Pons (tissue), 1 donor: ENCODE measurements around the gene IPO5.
"Not testable (repeated sequence)": the region's sequence is repeated elsewhere in the genome, so short reads cannot be mapped to it uniquely, and the experiment has no call there.

Source experiments
- DNase-seq: peaks from one replicate; pipeline ENCODE4 v3.0.0-alpha.2; 2016; ENCODE audit warnings: low spot score

Gene IPO5

DNA sequence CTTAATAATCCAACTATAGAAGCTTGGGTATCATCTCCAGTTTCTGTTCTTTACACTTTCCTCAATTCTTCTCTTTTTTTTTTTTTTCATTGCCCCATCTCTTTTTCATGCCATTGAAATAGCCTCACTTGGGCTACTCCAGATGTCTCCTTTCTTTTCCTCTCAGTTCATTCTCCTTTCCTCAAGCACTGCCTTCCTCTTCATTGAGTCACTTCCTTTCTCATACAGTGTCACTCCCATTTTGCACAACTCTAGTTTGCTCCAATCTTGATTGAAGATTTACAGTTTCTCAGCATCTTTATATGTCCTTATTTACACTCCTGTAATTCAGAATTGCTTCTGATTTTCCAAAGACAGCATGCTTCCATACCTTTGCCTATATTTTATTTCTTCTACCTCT is 61.3 kb downstream of the IPO5 start:
- no peak for DNase-seq

DNA sequence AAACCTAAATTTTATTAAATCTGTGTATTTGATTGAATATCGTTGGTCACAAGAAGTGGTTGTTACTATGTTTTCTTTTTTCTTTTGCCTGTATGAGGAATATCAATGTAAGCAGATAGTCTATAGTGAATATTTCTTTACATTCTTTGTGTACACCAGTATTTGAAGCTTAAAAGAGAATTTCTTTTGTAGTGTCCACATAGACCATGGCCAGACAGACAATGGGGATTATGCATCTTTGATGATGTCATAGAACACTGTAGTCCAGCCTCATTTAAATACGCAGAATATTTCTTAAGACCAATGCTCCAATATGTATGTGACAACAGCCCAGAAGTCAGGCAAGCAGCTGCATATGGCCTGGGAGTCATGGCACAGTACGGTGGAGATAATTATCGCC is 64.8 kb downstream of the IPO5 start:
- DNase-seq, result no peak

DNA sequence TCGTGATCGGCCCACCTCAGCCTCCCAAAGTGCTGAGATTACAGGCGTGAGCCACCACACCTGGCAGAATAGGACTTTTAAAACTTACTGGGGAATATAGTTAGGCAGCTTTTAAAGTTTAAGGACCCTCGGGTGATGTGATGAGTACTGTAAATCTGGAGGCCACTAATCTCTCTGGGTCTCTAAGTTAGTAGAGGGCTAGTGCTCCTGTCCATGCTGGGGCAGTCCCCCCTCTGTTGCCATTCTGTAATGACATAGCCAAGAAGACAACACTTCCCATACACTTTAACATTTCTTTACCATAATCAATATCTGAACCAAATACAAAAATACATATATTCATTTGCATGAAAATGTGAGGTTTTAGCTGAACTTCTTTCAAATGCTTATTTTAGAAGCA is 65.7 kb downstream of the IPO5 start:
- DNase-seq, result no peak

DNA sequence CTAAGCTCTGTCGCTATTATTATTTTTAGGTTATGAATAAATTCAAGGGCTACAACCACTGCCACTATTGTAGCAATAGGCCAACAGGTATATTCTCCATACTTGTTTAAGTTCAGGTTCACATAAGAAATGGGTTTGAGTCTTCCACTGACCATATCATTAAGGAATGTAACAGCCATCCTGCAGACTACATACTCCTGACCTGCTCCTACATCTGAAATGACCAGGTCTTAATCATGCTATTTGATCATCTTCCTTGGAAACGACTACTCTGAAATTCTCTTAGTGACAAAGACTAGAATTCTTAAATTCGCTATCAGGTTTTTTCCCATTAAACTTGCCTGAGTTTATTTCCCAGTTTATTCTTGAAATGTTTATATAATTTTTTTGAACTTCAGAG is 66.8 kb downstream of the IPO5 start:
- no peak for DNase-seq

DNA sequence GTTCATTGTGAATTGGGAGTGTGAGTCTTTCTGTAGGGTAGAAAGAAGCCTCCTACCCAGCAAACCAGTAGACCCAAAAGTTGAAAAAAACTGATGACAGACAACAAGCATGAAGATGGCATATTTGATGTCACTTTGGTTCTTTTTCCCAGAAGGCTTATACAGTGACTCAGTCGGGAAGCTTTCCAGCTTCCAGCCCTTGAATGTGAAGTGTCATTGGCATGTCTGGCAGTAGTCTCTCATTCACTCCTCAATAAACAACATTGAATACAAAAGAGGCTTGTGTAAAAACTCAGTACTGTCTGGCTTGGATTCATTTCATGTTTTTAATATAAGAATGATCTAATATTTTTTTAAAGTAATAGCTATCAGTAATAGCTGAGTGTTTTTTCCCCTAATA is 68.7 kb downstream of the IPO5 start:
- peak; percentile 87 for DNase-seq

DNA sequence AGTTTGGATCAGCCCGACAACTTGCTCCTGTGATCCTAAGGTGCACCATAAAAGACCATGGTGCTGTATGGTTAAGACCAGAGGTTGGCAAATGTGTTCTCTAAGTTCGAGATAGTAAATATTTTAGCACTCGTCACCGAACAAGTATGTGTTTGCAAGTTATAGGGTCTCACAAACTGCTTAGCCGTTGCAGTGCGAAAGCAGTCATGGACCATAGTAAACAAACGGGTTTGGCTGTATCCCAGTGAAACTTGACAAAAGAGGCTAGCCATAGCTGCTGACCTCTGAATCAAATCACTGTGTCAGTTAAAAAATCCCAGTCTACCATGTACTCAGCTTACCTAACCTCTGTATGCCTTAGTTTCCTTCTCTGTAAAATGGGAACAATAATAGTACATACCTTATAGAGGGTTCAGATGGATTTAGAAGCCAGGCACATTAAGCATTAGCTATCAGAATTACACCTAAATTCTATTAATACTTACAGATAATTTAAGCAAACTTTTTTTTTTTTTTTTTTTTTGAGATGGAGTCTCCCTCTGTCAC is 72.1 kb downstream of the IPO5 start:
- DNase-seq, result no peak

DNA sequence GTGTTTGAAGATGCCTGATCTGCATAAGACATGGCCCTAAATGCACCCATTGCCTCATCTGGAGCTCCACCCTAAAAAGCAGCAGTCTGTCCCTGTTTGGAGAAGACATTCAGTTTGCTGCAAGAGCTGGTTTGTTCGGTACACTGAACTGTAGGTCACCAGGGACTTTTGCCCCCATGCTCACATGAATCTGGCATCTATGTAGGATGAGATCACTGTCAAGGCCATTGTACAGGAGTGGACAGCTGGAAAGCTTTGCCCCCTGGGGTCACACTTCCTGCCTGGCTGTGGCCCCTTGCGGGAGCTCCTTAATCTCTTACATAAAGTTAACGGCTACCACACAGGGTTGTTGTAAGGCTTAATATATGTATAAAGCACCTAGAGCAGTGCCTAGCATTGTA is 73.0 kb downstream of the IPO5 start:
- no peak for DNase-seq

DNA sequence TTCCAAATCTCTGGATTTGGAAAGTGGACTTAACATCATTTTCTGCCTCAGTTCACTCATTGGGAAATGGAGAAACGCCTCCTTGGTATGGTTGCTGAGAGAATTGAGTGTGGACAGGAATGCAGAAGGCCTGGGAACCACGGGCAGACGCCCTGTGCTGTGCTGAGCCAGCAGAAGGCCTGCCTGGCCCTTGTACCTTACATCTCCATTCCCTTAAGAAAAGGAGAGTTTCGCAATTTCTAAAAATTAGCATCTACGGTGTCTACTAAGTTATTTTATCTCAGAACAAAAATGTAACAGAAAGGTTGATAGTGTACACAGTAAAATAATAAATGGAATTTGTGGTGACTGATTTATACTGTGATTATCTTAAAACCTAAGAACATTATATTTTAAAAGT is 78.7 kb downstream of the IPO5 start:
- DNase-seq, result no peak

DNA sequence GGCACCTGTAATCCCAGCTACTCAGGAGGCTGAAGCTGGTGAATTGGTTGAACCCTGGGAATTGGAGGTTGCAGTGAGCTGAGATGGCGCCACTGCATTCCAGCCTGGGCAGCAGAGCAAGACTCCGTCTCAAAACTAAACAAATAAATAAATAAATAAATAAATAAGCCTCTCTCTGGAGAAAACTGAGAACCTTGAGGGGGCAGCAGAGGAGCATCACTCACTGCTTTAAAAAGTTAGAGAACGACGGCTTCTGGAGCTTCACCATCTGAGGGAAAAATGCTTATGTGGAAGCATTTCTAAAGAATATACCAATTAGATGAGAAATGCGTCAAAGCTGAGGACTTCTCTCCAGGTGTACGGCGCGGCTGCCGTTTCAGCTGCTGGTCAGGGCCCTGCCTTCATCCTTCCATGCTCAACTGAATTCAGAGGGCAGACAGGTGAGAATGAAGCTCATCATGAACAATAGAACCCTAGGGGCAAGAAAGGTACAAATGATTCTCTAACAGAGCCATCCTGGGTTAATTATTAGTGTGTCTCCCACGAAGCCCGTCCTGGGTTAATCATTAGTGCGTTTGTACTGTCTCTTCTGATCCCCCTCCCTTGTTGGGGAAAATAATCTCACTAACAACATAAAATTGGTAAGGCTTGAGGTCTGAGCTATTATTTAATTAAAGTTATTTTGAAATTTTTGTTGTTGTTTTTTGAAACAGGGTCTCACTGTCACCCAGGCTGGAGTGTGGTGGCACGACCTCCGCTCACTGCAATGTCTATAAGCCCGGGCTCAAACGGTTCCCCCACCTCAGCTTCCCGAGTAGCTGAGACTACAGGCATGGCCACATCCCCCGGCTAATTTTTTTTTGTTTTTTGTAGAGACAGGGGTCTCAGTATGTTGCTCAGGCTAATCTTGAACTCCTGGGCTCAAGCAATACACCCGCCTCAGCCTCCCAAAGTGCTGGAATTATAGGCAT is 80.1 kb downstream of the IPO5 start:
- peak; percentile 26 for DNase-seq

DNA sequence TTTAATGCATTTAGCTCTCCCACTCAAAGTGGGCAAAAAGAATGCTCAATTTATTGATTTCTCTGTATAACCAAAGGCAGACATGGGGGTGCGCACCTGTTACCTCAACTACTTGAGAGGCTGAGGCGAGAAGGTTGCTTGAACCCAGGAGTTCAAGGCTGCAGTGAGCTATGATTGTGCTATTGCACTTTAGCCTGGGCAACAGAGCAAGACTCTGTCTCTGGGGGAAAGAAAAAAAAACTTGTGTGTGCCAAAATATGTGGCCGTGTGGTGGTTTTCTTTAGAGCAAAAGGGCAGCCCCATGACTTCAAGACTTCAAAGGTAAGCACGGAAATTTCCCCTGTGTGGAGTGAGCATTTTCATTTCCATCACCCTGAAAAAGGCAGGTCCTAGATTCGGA is 81.9 kb downstream of the IPO5 start:
- no peak for DNase-seq

DNA sequence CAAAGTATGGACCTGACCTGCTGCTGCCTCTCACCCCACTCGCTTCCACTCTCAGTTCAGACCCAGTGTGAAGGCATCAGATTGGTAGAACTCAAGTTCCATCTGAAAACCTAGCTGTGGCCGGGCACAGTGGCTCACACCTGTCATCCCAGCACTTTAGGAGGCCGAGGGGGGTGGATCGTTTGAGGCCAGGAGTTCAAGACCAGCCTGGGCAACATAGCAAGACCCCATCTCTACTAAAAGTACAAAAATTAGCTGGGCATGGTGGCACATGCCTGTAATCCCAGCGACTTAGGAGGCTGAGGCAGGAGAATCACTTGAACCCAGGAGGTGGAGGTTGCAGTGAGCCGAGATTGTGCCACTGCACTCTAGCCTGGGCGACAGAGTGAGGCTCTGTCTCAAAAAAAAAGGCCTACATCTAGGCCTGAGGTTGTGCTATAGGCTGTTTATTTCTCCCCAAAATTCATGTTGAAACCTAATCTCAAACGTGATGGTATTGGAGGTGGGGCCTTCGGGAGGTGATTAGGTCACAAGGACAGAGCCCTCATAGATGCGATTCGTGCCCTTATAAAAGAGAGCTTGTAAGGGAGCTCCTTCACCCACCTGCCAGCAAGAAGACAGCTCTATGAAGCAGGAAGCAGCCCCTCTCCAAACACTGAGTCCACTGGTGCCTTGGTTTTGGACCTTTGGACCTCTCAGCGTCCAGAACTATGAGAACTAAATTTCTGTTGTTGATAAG is 83.3 kb downstream of the IPO5 start:
- DNase-seq, result not testable (repeated sequence)

DNA sequence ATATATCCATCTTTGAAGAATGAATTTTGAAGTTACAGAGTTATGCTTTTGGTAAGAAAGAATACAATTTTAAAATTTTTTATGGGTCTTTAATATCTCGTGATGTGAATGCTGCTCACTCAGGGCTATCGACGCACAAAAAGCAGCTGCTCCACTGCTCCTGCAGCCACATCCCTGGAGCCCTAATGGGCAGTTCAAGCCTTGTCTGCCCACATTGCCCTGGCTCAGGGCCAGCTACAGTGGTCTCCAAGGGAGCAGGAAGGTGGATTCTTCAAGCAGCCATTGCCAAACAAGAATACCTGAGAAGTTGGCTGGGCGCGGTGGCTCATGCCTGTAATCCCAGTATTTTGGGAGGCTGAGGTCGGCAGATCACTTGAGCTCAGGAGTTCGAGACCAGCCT is 85.8 kb downstream of the IPO5 start:
- no peak for DNase-seq

DNA sequence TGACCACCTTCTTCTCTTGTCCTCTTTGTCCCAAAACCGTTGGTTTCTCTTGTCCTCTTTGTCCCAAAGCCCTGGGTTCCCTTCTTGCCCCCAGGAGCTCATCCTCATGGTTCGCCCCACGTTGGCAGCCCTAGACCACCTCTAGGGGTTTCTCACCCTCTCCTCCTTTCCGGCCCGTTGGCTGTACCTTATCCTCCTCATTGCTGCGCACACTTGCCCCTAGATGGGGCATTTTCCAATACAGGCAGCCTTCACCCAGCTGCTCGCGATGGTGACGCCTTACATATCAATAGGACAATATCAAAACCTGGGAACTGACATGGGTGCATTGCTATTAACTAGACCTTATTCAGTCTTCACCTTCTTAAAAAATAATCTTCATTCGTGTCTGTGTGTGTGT is 86.5 kb downstream of the IPO5 start:
- no peak for DNase-seq

DNA sequence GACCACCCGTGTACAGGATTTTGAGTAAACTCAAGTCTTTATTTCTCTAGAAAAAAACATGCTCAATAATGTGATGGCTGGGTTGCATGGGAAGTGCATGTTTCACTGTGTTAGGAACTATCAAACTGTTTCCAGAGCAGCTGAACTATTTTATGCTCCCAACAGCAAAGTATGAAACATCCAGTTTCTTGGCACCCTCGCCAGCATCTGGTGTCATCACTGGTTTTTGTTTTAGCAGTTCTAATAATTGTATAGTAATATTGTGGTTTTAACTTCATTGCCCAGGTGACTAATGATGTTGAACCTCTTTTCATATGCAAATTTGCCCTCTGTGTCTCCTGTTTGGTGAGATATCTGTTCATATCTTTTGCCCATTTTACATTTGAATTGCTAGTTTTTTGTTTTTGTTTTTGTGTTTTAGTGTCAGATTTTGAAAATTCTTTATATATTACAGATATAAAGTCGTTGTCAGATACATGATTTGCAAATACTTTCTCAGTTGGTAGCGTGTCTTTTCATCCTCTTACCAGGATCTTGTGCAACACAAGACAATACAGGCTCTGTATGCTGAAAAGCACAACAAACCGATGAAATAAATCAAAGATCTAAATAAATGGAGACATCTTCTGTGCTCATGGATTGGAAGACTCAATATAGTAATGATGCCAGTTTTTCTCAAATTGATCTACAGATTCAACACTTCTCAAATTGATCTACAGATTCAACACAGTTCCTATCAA is 87.8 kb downstream of the IPO5 start:
- DNase-seq, result no peak

DNA sequence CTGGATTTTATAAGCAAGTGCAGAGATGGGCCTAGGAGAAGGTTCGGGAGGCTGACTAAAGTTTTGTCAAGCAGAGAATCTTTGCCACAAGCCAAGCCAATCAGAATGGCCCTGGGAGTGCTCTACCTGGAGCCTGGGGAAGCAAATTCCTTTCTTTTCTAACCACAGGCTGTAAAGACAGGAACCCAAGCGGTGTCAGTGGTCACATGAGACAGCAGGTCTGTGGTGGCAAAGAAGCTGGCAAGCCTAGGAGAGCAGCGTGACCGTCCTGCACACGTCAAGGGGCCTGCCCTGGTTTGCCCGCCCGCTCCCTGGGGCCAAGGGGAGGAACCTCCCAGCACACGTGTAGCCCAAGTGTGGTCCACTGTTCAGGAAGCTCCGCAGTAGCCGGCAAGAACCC is 90.8 kb downstream of the IPO5 start:
- DNase-seq, result no peak

DNA sequence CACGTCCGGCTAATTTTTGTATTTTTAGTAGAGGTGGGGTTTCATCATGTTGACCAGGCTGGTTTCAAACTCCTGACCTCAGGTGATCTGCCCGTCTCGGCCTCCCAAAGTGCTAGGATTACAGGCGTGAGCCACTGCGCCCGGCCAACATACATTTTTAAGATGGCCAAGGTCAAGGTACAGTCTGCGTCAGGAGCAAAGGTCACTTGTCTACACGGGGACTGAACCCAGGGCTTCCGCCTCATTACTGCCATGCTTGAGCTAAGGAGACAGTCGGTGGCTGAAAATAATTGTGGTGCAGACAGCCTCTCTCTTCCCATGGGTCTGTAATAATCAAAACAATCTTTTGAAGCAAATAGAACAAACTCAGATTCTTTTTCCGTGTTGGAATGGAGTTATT is 94.3 kb downstream of the IPO5 start:
- not testable (repeated sequence) for DNase-seq

DNA sequence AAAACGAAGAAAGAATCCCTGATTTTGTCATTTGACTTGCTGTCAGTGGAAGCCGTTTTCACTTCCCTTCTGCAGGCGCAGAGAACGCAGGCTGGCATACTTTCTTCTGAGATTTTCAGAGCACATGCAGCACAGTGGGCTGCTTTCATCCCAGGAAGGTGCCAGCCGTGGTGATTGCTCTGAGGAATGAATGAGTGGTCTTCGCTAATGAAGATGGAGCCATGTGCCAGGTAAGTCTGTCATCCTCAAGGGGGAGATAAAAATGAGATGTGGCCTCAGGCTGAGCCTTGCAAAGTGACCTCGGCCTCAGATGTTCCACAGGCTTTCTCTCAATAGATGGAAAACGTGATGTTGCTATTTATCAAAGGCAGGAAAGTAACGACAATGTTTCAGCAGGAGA is 94.8 kb downstream of the IPO5 start:
- no peak for DNase-seq

DNA sequence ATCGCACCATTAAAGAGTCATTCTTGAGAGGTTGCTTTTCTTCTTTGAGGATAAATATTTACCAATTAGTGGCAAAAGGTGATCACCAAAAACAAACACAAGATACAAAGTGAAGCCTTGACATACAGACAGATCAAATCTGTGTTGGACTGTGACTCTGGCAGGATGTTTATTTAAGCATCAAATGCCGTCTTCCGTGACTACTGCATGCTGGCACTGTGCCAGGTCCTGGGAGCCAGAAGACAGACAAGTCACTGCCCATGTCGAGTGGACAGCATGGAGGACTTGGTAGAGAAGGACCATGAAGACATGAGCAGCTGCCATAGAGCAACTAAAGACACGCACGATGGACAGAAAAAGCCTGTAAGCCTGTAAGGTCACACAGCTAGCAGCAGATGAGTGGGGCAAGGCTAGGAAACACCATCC is 96.6 kb downstream of the IPO5 start:
- no peak for DNase-seq

DNA sequence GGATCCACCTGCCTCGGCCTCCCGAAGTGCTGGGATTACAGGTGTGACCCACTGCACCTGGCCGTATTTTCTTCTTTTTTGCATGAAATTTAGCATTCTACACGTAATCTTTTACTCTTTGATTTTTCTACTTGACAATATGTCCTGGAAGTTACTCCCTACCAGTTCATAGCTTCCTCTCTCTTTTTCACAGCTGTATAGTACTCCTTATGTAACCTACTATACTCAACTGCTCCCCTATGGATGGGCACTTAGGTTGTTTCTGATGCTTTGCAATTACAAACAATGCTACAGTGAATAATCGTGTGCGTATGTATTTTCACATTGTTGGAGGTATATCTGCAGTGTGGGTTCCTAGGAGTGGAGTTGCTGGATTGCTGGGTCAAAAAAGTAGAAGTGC is 98.9 kb downstream of the IPO5 start:
- no peak for DNase-seq

DNA sequence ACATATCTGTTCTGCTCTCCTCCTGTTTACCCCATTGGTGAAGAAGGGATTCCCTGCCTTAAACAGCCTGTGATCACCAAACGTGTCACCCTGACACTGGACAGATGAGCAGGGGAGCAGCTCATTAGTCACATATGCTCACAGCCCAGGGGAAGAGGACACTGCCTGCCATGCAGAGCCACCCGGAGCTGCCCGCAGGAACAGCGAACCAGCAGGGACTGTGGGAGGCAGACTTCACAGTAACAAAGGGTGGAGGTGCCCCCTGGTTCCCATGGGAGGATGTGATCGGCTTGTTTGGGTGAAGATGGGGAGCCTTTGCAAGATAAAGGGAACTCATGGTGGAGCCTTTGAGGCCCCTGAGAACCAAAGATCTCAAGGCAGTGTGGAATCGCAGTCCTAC is 100.8 kb downstream of the IPO5 start:
- DNase-seq, result no peak

DNA sequence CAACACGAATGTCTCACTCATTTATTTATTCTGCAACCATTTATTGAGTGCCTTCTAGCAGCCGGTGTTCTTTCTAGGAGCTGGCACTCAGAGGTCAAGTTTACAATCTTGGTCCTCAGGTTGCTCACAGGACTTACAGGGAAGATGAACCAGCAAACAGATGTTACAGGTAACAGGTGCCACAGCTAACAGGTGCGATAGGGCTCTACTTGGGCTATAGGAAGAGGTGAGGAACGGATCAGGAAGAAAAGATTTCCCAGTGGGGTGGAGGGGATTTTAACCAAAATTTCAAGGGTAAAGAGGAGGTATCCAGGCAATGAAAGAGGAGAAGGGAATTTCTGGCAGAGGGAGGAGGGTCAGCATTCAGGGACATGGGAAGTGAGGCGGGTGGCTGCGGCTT is 102.1 kb downstream of the IPO5 start:
- no peak for DNase-seq

DNA sequence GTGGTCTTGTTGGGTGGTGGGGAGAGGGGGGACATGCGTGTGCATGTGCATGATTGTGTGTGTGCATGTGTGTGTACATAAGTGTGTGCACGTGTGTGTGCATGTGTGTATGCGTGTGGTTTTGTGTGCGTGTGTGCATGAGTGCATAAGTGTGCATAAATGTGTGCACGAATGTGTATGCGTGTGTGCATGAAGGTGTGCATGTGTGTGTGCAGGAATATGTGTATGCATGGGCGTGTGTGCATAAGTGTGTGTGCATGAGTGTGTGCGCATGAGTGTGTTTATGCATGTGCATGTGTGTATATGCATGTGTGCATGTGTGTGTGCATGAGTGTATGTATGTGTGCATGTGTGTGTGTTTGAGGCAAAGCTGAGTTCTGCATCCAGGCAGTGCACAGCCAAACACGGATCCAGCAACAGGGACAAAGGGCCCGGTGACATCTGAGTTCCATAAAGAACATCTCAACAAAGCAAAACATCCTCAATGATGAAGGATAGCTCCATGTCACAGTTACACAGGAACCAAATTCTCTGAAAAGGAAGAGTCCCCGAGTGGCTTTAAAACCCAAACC is 103.5 kb downstream of the IPO5 start:
- DNase-seq, result no peak
